GM23338 (cell line): Measurements from ENCODE around the gene KDM4C. TPM values are rescaled to one million over a fixed set of nuclear protein-coding genes. Genes with fewer than 3 reads are reported as not detected.
A peak's percentile ranks its signal among the peaks of the same experiment; 100 is the strongest.

Experiments
- ATAC-seq: fragments of 200-7000 bp; cut with Tn5 transposase; 3 replicates; pipeline ENCODE4 v1.9.1; 2020
- DNase-seq: peaks from one replicate; pipeline ENCODE4 v3.0.0-alpha.2; 2015; ENCODE audit warnings: low spot score
- H2AFZ ChIP-seq: fragments of 200-600 bp; sonication (generic); 2 replicates; pipeline ENCODE4 v1.8.0; 2016; ENCODE audit warnings: antibody characterized with exemption, mild to moderate bottlenecking, moderate library complexity
- H3F3A ChIP-seq: fragments of 200-600 bp; sonication (generic); replicated peaks from 2 replicates; pipeline ENCODE4 v1.8.0; 2017; ENCODE audit warnings: antibody characterized with exemption, mixed run types, low read depth
- H3K27ac ChIP-seq: fragments of 200-600 bp; sonication (generic); 2 replicates; pipeline ENCODE4 v1.6.1; 2016; ENCODE audit warnings: low read depth
- H3K27me3 ChIP-seq: fragments of 200-600 bp; sonication (generic); 2 replicates; pipeline ENCODE4 v1.8.0; 2016; ENCODE audit warnings: mild to moderate bottlenecking, mixed run types, moderate library complexity; ENCODE audit not compliant: insufficient read depth
- H3K36me3 ChIP-seq: fragments of 200-600 bp; sonication (generic); 2 replicates; pipeline ENCODE4 v1.8.0; 2016; ENCODE audit warnings: mild to moderate bottlenecking; ENCODE audit not compliant: insufficient read depth
- H3K4me1 ChIP-seq: fragments of 200-600 bp; sonication (generic); 2 replicates; pipeline ENCODE4 v1.8.0; 2016; ENCODE audit warnings: mild to moderate bottlenecking, moderate library complexity; ENCODE audit not compliant: insufficient read depth
- H3K4me2 ChIP-seq: fragments of 200-600 bp; sonication (generic); 2 replicates; pipeline ENCODE4 v1.7.1; 2017; ENCODE audit warnings: mixed run types
- H3K4me3 ChIP-seq: fragments of 200-600 bp; sonication (generic); 2 replicates; pipeline ENCODE4 v1.6.1; 2016; ENCODE audit warnings: mixed run types
- H3K79me2 ChIP-seq: fragments of 200-600 bp; sonication (generic); replicated peaks from 2 replicates; pipeline ENCODE4 v1.8.0; 2017; ENCODE audit warnings: mild to moderate bottlenecking; ENCODE audit not compliant: insufficient read depth
- H3K9me2 ChIP-seq: fragments of 200-600 bp; sonication (generic); 2 replicates; pipeline ENCODE4 v1.8.0; 2017; ENCODE audit not compliant: insufficient read depth
- H4K20me1 ChIP-seq: fragments of 200-600 bp; sonication (generic); replicated peaks from 2 replicates; pipeline ENCODE4 v1.8.0; 2017; ENCODE audit warnings: mild to moderate bottlenecking; ENCODE audit not compliant: insufficient read depth
- H3K27ac Mint-ChIP-seq: 2 replicates; pipeline ENCODE4 v1.8.0; 2020; ENCODE audit warnings: inconsistent platforms, mild to moderate bottlenecking, moderate library complexity, mixed read lengths
- H3K27me3 Mint-ChIP-seq: 3 replicates; pipeline ENCODE4 v1.8.0; 2022; ENCODE audit warnings: low read depth, mild to moderate bottlenecking, moderate library complexity, mixed read lengths, inconsistent platforms; ENCODE audit not compliant: insufficient read depth, poor library complexity
- H3K36me3 Mint-ChIP-seq: 3 replicates; pipeline ENCODE4 v1.8.0; 2021; ENCODE audit warnings: low read depth, mild to moderate bottlenecking, inconsistent platforms, moderate library complexity, mixed read lengths
- H3K4me1 Mint-ChIP-seq: 3 replicates; pipeline ENCODE4 v1.8.0; 2020; ENCODE audit warnings: mild to moderate bottlenecking, inconsistent platforms, mixed read lengths
- H3K4me3 Mint-ChIP-seq: 3 replicates; pipeline ENCODE4 v1.8.0; 2021; ENCODE audit warnings: moderate library complexity, mild to moderate bottlenecking, inconsistent platforms, mixed read lengths
- H3K9me3 Mint-ChIP-seq: 3 replicates; pipeline ENCODE4 v1.8.0; 2020; ENCODE audit warnings: moderate library complexity, mild to moderate bottlenecking, inconsistent platforms, mixed read lengths
- CREB1 ChIP-seq: fragments of 250-450 bp; sonication (Bioruptor Pico); IDR thresholded peaks from 2 replicates; pipeline ENCODE4 v1.5.0; 2020; ENCODE audit warnings: low read depth, mild to moderate bottlenecking, moderate library complexity
- CTCF ChIP-seq, 2 experiments: fragments of 200-600 bp in 1 of 2; sonication (generic) in 1 of 2; conservative IDR thresholded peaks; 2 replicates each; pipeline versions ENCODE4 v1.5.1 to v1.6.1; 2016 to 2017; ENCODE audit warnings: antibody characterized with exemption in 2 of 2, low read depth in 2 of 2, mild to moderate bottlenecking in 2 of 2, moderate library complexity in 1 of 2
- ETS1 ChIP-seq: IDR thresholded peaks from 2 replicates; pipeline ENCODE4 v1.6.1; 2016; ENCODE audit warnings: antibody characterized with exemption
- EZH2 ChIP-seq: fragments of 200-600 bp; sonication (generic); IDR thresholded peaks from one replicate; pipeline ENCODE4 v1.8.0; 2017; ENCODE audit warnings: antibody characterized with exemption, mild to moderate bottlenecking, low read depth; ENCODE audit not compliant: unreplicated experiment
- EZH2phosphoT487 ChIP-seq: fragments of 200-600 bp; sonication (generic); IDR thresholded peaks from one replicate; pipeline ENCODE4 v1.8.1; 2018; ENCODE audit warnings: antibody characterized with exemption; ENCODE audit not compliant: unreplicated experiment
- JUNB ChIP-seq: IDR thresholded peaks from one replicate; pipeline ENCODE4 v1.6.1; 2016; ENCODE audit warnings: antibody characterized with exemption; ENCODE audit not compliant: unreplicated experiment
- NANOG ChIP-seq: IDR thresholded peaks from 2 replicates; pipeline ENCODE4 v1.6.1; 2016; ENCODE audit warnings: antibody characterized with exemption, borderline replicate concordance
- POLR2AphosphoS5 ChIP-seq: IDR thresholded peaks from 2 replicates; pipeline ENCODE4 v1.6.1; 2016; ENCODE audit warnings: antibody characterized with exemption, low read depth
- ZNF114 ChIP-seq: fragments of 250-450 bp; sonication (Bioruptor Pico); IDR thresholded peaks from 2 replicates; pipeline ENCODE4 v1.5.0; 2020; ENCODE audit warnings: mild to moderate bottlenecking, moderate library complexity
- polyA plus RNA-seq: library from polyadenylated mRNA; unstranded; fragments of >200 nt; fragmentation: Nextera tagmentation; extraction: Ambion mirVana; gene quantifications from 2 replicates; pipeline ENCODE4 v1.2.1, GENCODE V29; 2016
- total RNA-seq: library from RNA; depleted of rRNA; stranded (reverse); fragments of >200 nt; shearing (Covaris generic); gene quantifications from 2 replicates; pipeline ENCODE4 v1.2.3, GENCODE V29; 2014
- TF ChIP-seq, protein P1 (sequence below): fragments of 250-450 bp; sonication (Bioruptor Pico); IDR thresholded peaks from 2 replicates; pipeline ENCODE4 v1.5.0; 2020; ENCODE audit warnings: mild to moderate bottlenecking, moderate library complexity

The KDM4C gene
- total and polyA plus RNA-seq, 2 experiments from 2014 or later, result 12.0 to 43.8 TPM

- TF ChIP-seq, protein P1, sequence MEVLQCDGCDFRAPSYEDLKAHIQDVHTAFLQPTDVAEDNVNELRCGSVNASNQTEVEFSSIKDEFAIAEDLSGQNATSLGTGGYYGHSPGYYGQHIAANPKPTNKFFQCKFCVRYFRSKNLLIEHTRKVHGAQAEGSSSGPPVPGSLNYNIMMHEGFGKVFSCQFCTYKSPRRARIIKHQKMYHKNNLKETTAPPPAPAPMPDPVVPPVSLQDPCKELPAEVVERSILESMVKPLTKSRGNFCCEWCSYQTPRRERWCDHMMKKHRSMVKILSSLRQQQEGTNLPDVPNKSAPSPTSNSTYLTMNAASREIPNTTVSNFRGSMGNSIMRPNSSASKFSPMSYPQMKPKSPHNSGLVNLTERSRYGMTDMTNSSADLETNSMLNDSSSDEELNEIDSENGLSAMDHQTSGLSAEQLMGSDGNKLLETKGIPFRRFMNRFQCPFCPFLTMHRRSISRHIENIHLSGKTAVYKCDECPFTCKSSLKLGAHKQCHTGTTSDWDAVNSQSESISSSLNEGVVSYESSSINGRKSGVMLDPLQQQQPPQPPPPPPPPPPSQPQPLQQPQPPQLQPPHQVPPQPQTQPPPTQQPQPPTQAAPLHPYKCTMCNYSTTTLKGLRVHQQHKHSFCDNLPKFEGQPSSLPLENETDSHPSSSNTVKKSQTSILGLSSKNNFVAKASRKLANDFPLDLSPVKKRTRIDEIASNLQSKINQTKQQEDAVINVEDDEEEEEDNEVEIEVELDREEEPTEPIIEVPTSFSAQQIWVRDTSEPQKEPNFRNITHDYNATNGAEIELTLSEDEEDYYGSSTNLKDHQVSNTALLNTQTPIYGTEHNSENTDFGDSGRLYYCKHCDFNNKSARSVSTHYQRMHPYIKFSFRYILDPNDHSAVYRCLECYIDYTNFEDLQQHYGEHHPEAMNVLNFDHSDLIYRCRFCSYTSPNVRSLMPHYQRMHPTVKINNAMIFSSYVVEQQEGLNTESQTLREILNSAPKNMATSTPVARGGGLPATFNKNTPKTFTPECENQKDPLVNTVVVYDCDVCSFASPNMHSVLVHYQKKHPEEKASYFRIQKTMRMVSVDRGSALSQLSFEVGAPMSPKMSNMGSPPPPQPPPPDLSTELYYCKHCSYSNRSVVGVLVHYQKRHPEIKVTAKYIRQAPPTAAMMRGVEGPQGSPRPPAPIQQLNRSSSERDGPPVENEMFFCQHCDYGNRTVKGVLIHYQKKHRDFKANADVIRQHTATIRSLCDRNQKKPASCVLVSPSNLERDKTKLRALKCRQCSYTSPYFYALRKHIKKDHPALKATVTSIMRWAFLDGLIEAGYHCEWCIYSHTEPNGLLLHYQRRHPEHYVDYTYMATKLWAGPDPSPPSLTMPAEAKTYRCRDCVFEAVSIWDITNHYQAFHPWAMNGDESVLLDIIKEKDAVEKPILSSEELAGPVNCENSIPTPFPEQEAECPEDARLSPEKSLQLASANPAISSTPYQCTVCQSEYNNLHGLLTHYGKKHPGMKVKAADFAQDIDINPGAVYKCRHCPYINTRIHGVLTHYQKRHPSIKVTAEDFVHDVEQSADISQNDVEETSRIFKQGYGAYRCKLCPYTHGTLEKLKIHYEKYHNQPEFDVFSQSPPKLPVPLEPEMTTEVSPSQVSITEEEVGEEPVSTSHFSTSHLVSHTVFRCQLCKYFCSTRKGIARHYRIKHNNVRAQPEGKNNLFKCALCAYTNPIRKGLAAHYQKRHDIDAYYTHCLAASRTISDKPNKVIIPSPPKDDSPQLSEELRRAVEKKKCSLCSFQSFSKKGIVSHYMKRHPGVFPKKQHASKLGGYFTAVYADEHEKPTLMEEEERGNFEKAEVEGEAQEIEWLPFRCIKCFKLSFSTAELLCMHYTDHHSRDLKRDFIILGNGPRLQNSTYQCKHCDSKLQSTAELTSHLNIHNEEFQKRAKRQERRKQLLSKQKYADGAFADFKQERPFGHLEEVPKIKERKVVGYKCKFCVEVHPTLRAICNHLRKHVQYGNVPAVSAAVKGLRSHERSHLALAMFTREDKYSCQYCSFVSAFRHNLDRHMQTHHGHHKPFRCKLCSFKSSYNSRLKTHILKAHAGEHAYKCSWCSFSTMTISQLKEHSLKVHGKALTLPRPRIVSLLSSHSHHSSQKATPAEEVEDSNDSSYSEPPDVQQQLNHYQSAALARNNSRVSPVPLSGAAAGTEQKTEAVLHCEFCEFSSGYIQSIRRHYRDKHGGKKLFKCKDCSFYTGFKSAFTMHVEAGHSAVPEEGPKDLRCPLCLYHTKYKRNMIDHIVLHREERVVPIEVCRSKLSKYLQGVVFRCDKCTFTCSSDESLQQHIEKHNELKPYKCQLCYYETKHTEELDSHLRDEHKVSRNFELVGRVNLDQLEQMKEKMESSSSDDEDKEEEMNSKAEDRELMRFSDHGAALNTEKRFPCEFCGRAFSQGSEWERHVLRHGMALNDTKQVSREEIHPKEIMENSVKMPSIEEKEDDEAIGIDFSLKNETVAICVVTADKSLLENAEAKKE, result no peak
- no peak for TF ChIP-seq CTCF (conservative IDR thresholded peaks at IDR 0.05; ENCODE audit: low read depth in 2 of 2)
Observed at GRCh38 chr9:6793203-6793602, 35.4 kb downstream of the KDM4C start (continued).

- H3K4me1 Mint-ChIP-seq, result no peaks in the 10 kb centered on the region
- peaks cover 13% of the 10 kb centered on the region for H3K9me3 Mint-ChIP-seq
- H3K4me3 Mint-ChIP-seq, result no peak overlapping the region
- Histone ChIP-seq H3K4me3 (no peak overlapping the region), H3K36me3 (0 out of 2 replicates have a peak, but pooled peaks cover 17% of the 10 kb centered on the region), H3F3A (no peaks in the 10 kb centered on the region), H3K4me2 (no peak overlapping the region), H4K20me1 (no peaks in the 10 kb centered on the region), H2AFZ (no peak overlapping the region), H3K9me2 (no peaks in the 10 kb centered on the region), H3K79me2 (peaks cover 21% of the 10 kb centered on the region), H3K4me1 (no peaks in the 10 kb centered on the region), H3K27ac (0 out of 2 replicates have a peak overlapping the region, but pooled peaks have one; percentile 26), H3K27me3 (no peaks in the 10 kb centered on the region)
- no peak overlapping the region for H3K27ac Mint-ChIP-seq
- DNase-seq (no peak), ATAC-seq (no peak)
- peaks cover 7% of the 10 kb centered on the region for H3K27me3 Mint-ChIP-seq
- H3K36me3 Mint-ChIP-seq, result peaks cover 48% of the 10 kb centered on the region
- TF ChIP-seq ZNF114 (CRISPR knock-in tag), result no peak
- TF ChIP-seq EZH2, result no peak
- no peak for TF ChIP-seq POLR2AphosphoS5
- no peak for TF ChIP-seq EZH2phosphoT487
- no peak for TF ChIP-seq JUNB
- TF ChIP-seq NANOG, result no peak
- no peak for TF ChIP-seq ETS1
- no peak for TF ChIP-seq CREB1
Observed at GRCh38 chr9:6794936-6795335, 37.2 kb downstream of the KDM4C start.
